MM.1S (cell line): ENCODE data around the gene PMIS2.

Source experiments
- CTCF ChIP-seq: fragments of 300-600 bp; sonication (generic); IDR thresholded peaks from 2 replicates; pipeline ENCODE4 v1.5.1; 2016; ENCODE audit warnings: antibody characterized with exemption, low read length, mixed read lengths
- EZH2phosphoT487 ChIP-seq: fragments of 300-600 bp; sonication (generic); IDR thresholded peaks from 2 replicates; pipeline ENCODE4 v1.6.1; 2018; ENCODE audit warnings: antibody characterized with exemption, low read length

DNA sequence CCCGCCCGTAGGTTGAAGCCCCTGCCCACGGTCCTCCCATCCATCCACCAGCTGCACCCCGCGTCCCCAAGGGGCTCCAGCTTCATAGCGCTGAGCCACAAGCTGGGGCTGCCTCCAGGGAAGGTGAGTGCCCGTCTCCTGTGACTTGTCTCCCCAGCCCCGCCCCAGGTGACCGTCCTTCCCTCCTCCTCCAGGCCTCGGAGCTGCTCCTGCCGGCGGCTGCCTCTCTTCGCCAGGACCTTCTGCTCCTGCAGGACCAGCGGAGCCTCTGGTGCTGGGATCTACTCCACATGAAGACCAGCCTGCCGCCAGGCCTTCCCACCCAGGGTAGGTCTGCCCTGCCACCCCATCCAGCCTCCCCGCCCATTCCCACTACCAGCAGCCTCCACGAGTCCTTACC lies 34.0 kb downstream of the PMIS2 start:
- no peak for TF ChIP-seq CTCF
- no peak for TF ChIP-seq EZH2phosphoT487
